ENCODE results near the gene LRRIQ1. TPM values are rescaled to one million over a fixed set of nuclear protein-coding genes. Genes with fewer than 3 reads are reported as not detected.
"Not testable (repeated sequence)": the region's sequence is repeated elsewhere in the genome, so short reads cannot be mapped to it uniquely, and the experiment has no call there.

The LRRIQ1 gene
- total RNA-seq, 1 donor from 2014 or later: 0.67 TPM

DNA sequence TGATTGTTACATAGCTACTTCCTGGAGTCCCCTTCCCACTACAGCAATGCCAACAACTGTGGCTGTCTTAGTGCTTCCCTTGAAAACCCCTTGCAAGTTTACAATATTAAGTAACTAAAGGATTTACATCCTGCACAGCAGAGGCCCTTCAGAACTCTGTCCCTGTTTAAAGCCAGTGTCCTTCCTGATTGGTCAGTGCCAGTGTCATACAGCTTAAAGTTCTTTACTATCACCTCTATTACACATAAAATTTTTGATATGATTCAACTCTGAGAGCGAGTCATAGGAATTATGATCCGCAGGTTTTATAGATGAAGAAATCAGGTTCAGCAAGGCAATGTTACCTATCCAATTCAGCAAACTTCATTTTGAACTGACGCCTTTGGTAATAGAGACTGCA, 152.5 kb downstream of the LRRIQ1 start:
- no peak for ATAC-seq
- Histone ChIP-seq H3K4me3 (no peak overlapping the region), H3K36me3 (no peaks in the 10 kb centered on the region), H3K4me1 (no peaks in the 10 kb centered on the region), H3K27me3 (no peaks in the 10 kb centered on the region), H3K9me3 (no peaks in the 10 kb centered on the region), H3K27ac (no peak overlapping the region)
- TF ChIP-seq, protein P1, sequence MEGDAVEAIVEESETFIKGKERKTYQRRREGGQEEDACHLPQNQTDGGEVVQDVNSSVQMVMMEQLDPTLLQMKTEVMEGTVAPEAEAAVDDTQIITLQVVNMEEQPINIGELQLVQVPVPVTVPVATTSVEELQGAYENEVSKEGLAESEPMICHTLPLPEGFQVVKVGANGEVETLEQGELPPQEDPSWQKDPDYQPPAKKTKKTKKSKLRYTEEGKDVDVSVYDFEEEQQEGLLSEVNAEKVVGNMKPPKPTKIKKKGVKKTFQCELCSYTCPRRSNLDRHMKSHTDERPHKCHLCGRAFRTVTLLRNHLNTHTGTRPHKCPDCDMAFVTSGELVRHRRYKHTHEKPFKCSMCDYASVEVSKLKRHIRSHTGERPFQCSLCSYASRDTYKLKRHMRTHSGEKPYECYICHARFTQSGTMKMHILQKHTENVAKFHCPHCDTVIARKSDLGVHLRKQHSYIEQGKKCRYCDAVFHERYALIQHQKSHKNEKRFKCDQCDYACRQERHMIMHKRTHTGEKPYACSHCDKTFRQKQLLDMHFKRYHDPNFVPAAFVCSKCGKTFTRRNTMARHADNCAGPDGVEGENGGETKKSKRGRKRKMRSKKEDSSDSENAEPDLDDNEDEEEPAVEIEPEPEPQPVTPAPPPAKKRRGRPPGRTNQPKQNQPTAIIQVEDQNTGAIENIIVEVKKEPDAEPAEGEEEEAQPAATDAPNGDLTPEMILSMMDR (IDR thresholded peaks at IDR 0.05): no peak
- intact Hi-C loops (cut with DNase I): no loop called here
- DNase-seq: no peak

DNA sequence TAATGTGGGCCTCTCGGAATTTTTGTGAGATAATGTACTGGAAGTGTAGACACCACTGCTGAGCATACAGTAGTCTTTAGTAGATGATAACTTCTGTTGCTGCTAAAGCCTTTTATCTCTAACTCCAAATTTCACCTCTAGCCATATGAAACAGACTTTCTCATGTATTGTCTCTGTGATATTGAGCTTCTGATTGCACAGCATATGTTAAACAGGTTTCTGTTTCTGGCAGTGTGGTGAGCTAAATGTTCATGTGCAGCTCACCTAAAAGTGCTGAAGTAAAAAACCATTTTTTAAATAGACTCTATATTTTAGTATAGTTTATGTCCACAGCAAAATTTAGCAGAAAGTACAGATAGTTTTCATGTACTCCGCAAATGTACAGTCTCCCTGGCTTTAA, 154.6 kb downstream of the LRRIQ1 start:
- no peak for ATAC-seq
- H3K4me3 ChIP-seq: no peak overlapping the region
- no peaks in the 10 kb centered on the region for H3K27me3 ChIP-seq
- TF ChIP-seq, protein P1 (IDR thresholded peaks at IDR 0.05): no peak
- no peak for DNase-seq
- no peaks in the 10 kb centered on the region for H3K4me1 ChIP-seq
- intact Hi-C loops (cut with DNase I): no loop called here
- no peaks in the 10 kb centered on the region for H3K9me3 ChIP-seq
- no peaks in the 10 kb centered on the region for H3K36me3 ChIP-seq
- no peak overlapping the region for H3K27ac ChIP-seq

DNA sequence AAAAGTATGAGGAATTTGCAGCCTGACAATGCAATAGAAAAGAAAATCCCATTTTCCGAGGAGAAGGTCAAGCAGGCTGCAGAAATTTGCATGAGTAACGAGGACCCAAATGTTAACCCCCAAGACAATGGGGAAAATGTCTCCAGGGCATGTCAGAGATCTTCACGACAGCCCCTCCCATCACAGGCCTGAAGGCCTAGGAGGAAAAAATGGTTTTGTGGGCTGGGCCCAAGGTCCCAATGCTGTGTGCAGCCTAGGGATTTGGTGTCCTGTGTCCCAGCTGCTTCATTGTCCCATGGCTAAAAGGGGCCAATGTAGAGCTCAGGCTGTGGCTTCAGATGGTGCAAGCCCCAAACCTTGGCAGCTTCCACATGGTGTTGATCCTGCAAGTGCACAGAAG, 167.7 kb downstream of the LRRIQ1 start:
- H3K27me3 ChIP-seq; H3K27ac ChIP-seq; ATAC-seq; DNase-seq; intact Hi-C loops (cut with DNase I); H3K4me3 ChIP-seq; H3K36me3 ChIP-seq; H3K4me1 ChIP-seq; H3K9me3 ChIP-seq: not testable (repeated sequence)

DNA sequence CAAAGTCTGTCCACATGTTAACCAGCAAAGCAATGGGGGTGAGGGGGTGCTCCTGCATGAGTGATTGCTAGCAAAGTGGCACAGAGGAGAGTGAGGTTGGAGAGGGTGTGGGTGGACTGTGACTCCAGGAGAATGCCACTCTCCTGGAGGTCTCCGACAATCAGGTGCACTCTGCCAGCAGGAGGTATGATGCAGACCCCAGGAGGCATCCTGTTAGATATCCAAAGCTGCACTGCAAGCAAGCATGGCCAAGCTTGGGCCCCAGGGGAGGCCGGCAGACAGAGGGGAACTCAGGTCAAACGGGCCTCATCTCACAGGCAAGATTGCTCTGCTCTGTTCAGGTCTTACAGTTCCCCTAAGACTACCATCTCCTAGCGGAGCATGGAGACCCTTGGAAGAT, 170.4 kb downstream of the LRRIQ1 start:
- peak; percentile 15 for ATAC-seq
- Histone ChIP-seq H3K4me1 (no peaks in the 10 kb centered on the region), H3K27ac (no peak overlapping the region), H3K27me3 (no peaks in the 10 kb centered on the region), H3K4me3 (no peak overlapping the region), H3K9me3 (no peaks in the 10 kb centered on the region), H3K36me3 (no peaks in the 10 kb centered on the region)
- DNase-seq: no peak
- intact Hi-C loops (cut with DNase I): no loop called here
- TF ChIP-seq, protein P1 (IDR thresholded peaks at IDR 0.05): no peak

DNA sequence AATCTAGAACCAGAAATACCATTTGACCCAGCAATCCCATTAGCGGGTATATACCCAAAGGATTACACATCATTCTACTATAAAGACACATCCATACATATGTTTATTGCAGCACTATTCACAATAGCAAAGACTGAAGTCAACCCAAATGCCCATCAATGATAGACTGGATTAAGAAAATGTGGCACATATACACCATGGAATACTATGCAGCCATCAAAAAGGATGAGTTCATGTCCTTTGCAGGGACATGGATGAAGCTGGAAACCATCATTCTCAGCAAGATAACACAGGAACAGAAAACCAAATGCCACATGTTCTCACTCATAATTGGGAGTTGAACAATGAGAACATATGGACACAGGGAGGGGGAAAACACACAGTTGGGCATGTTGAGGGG, 188.2 kb downstream of the LRRIQ1 start:
- H3K9me3 ChIP-seq; H3K4me3 ChIP-seq; H3K27ac ChIP-seq; DNase-seq; H3K4me1 ChIP-seq; intact Hi-C loops (cut with DNase I); H3K27me3 ChIP-seq; H3K36me3 ChIP-seq; ATAC-seq: not testable (repeated sequence)

DNA sequence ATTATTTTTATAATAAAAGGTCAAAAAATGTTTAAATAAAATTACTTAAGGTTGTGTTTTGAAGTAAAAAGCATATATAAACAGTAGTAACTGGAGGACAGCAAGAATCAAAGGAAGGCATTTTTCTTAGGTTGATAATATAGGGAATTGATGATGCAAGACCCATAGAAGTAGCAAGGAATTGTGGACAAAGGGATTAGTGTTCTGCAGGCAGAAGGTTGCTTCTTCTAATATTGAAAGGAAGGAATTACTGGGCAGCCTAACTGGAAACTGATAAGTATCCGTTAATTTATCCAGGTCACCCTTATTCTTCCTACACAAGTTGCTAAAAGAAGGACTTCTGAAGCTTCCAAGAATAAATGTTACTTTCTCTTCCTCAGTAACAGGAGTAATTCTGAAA, 189.3 kb downstream of the LRRIQ1 start:
- H3K36me3 ChIP-seq: no peaks in the 10 kb centered on the region
- H3K27me3 ChIP-seq: no peaks in the 10 kb centered on the region
- H3K4me3 ChIP-seq: no peak overlapping the region
- ATAC-seq (no peak), DNase-seq (no peak)
- H3K4me1 ChIP-seq: no peaks in the 10 kb centered on the region
- intact Hi-C loops (cut with DNase I): no loop called here
- H3K27ac ChIP-seq: no peak overlapping the region
- TF ChIP-seq, protein P1 (IDR thresholded peaks at IDR 0.05): no peak
- no peaks in the 10 kb centered on the region for H3K9me3 ChIP-seq

DNA sequence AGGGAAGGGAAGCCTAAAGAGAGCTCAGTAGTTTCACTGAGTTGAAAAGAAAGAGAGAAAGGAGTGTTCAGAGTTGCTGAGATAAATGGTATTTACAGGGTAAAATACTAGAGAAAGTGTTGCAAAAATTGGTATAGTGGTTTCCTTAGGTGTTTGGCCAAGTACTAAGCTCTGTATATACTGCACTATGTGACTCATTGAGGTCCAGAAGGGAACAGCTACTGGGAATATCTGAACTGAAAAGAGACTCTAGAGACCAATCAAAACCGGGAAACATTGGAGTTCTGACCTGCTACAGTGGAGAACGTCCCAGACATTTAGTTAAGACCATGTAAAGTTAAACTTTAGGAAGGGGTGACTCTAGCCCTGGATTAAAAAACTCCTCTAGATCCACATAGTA, 201.2 kb downstream of the LRRIQ1 start:
- DNase-seq (no peak), ATAC-seq (no peak)
- H3K27ac ChIP-seq: no peak overlapping the region
- intact Hi-C loops (cut with DNase I): no loop called here
- H3K9me3 ChIP-seq: no peaks in the 10 kb centered on the region
- H3K4me3 ChIP-seq: no peak overlapping the region
- no peaks in the 10 kb centered on the region for H3K4me1 ChIP-seq
- H3K27me3 ChIP-seq: no peaks in the 10 kb centered on the region
- H3K36me3 ChIP-seq: no peaks in the 10 kb centered on the region
- TF ChIP-seq, protein P1 (IDR thresholded peaks at IDR 0.05): no peak
